HEK293T (cell line): ENCODE measurements around the gene GFPT2.

Experiments used
- BHLHE40 ChIP-seq: fragments of 450-650 bp; IDR thresholded peaks from 2 replicates; pipeline ENCODE4 v1.6.1; 2016; ENCODE audit warnings: mild to moderate bottlenecking, moderate library complexity, borderline replicate concordance
- FOXM1 ChIP-seq: fragments of 450-650 bp; IDR thresholded peaks from 2 replicates; pipeline ENCODE4 v1.6.1; 2017; ENCODE audit warnings: mild to moderate bottlenecking, borderline replicate concordance
- TARDBP ChIP-seq: fragments of 450-650 bp; IDR thresholded peaks from 2 replicates; pipeline ENCODE4 v1.6.1; 2016

DNA sequence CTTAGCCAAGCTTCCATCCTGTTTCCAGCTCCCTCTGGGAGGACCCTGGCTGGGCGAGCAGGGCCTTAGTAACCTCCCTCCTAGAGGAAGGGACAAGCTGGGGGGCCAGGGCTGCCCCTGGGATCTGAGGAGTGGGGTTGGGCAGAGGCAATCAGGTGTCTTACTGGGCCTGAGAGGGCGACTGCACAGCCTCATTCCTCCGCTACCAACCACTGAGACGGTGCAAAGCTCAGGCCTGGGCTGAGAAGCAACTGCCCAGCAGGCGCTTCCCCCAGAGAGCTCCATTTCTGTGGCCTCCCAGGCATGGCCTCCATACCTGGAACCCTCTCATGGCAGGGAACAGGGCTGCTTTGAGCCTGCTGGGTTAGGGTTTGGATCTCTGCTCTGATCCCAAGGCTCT is 18.8 kb upstream of the GFPT2 start:
- no peak for TF ChIP-seq BHLHE40
- no peak for TF ChIP-seq TARDBP
- TF ChIP-seq FOXM1: no peak
